Tibial nerve (tissue), 4 donors: ENCODE results near the gene DRAM1. TPM values are rescaled to one million over a fixed set of nuclear protein-coding genes. Genes with fewer than 3 reads are reported as not detected.
"Not testable (repeated sequence)": the region's sequence is repeated elsewhere in the genome, so short reads cannot be mapped to it uniquely, and the experiment has no call there.

ENCODE experiments used
- DNase-seq, 2 donors: peaks; one replicate each; pipeline ENCODE4 v3.0.0-alpha.2; 2019; ENCODE audit warnings: low spot score in 2 of 2
- H3K27ac ChIP-seq, 4 donors: fragments of 200-600 bp; sonication (generic) in 3 of 4; one replicate each; pipeline ENCODE4 v1.5.1; 2017 to 2019; ENCODE audit warnings: mild to moderate bottlenecking in 1 of 4
- H3K27me3 ChIP-seq, 2 donors: fragments of 200-600 bp; sonication (generic) in 1 of 2; one replicate each; pipeline versions ENCODE4 v1.5.1 to v1.6.0; 2017 to 2019
- H3K36me3 ChIP-seq, 3 donors: fragments of 200-600 bp; sonication (generic); one replicate each; pipeline ENCODE4 v1.5.1; 2018 to 2019
- H3K4me1 ChIP-seq, 4 donors: fragments of 200-600 bp; sonication (generic) in 3 of 4; one replicate each; pipeline ENCODE4 v1.5.1; 2017 to 2019
- H3K4me3 ChIP-seq, 4 donors: fragments of 200-600 bp; sonication (generic) in 3 of 4; one replicate each; pipeline ENCODE4 v1.5.1; 2017 to 2019; ENCODE audit warnings: mild to moderate bottlenecking in 1 of 4, moderate library complexity in 1 of 4
- H3K9me3 ChIP-seq, 4 donors: fragments of 200-600 bp; sonication (generic) in 3 of 4; one replicate each; pipeline ENCODE4 v1.5.1; 2017 to 2019
- EP300 ChIP-seq, 2 donors: sonication (generic); formaldehyde crosslinking; IDR thresholded peaks; one replicate each; pipeline ENCODE4 v1.6.1; 2017; ENCODE audit warnings: antibody characterized with exemption in 2 of 2, mild to moderate bottlenecking in 1 of 2
- POLR2A ChIP-seq, 2 donors: fragments of 450-650 bp; IDR thresholded peaks; one replicate each; pipeline ENCODE4 v1.6.1; 2017; ENCODE audit warnings: antibody characterized with exemption in 2 of 2, mild to moderate bottlenecking in 2 of 2, moderate library complexity in 2 of 2
- WGBS, 2 donors: methylation state at CpG; one replicate each; pipeline ENCODE4 v1.1.5; 2018; 5-methylcytosine and 5-hydroxymethylcytosine counted together
- total RNA-seq, 4 donors: library from RNA; depleted of rRNA; stranded (reverse); fragments of >200 nt; gene quantifications; one replicate each; pipeline ENCODE4 v1.1.0, GENCODE V29; 2016
- TF ChIP-seq, protein P1 (sequence below), 5 experiments: fragments of 200-600 bp in 3 of 5; fragments of 450-650 bp in 2 of 5; sonication (generic) in 3 of 5; IDR thresholded peaks; one replicate each; pipeline ENCODE4 v1.5.1; 2016 to 2019; ENCODE audit warnings: antibody characterized with exemption in 5 of 5, mild to moderate bottlenecking in 3 of 5, moderate library complexity in 2 of 5

The DRAM1 gene
- total RNA-seq, 4 donors from 2014 or later = 14.4 to 23.1 (median 17.8) TPM

DNA sequence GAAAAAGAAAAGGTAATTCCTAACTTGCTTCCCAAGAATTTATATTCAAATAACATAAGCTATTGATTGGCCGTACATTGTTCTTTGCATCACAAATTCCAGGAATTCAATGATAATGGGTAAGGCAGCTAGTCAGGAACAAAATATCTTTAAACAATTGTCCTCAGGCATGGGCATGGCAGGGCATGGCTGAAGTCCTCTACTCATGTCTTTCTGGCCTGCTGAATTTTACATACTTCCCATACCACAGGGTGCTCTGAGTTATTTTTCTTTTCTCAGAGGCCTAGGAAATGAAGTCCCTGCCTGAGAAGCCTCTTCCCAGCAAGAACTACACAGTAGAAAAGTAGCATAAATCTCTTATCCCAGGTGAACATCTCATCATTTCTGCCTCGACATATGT lies 15.1 kb upstream of the DRAM1 start:
- Histone ChIP-seq H3K36me3 (no peaks in the 10 kb centered on the region), H3K4me3 (no peak overlapping the region), H3K27ac (no peak overlapping the region), H3K9me3 (peaks cover 0 to 4% (median 0%) of the 10 kb centered on the region in 4 donors), H3K27me3 (no peaks in the 10 kb centered on the region), H3K4me1 (peaks cover 0 to 9% (median 2%) of the 10 kb centered on the region in 4 donors)
- TF ChIP-seq EP300 (IDR thresholded peaks at IDR 0.05) (no peak), POLR2A (IDR thresholded peaks at IDR 0.05) (no peak)
- TF ChIP-seq, protein P1, sequence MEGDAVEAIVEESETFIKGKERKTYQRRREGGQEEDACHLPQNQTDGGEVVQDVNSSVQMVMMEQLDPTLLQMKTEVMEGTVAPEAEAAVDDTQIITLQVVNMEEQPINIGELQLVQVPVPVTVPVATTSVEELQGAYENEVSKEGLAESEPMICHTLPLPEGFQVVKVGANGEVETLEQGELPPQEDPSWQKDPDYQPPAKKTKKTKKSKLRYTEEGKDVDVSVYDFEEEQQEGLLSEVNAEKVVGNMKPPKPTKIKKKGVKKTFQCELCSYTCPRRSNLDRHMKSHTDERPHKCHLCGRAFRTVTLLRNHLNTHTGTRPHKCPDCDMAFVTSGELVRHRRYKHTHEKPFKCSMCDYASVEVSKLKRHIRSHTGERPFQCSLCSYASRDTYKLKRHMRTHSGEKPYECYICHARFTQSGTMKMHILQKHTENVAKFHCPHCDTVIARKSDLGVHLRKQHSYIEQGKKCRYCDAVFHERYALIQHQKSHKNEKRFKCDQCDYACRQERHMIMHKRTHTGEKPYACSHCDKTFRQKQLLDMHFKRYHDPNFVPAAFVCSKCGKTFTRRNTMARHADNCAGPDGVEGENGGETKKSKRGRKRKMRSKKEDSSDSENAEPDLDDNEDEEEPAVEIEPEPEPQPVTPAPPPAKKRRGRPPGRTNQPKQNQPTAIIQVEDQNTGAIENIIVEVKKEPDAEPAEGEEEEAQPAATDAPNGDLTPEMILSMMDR (IDR thresholded peaks at IDR 0.05) = no peak
- 86 to 91% methylated on average over 2 of the region's 2 CpGs for WGBS, 2 donors
- no peak for DNase-seq

- Histone ChIP-seq H3K9me3 (peaks cover 0 to 4% (median 0%) of the 10 kb centered on the region in 4 donors), H3K4me3 (no peak overlapping the region), H3K27ac (no peak overlapping the region), H3K27me3 (no peaks in the 10 kb centered on the region), H3K4me1 (peaks cover 0 to 9% (median 0%) of the 10 kb centered on the region in 4 donors), H3K36me3 (no peaks in the 10 kb centered on the region)
- no peak for DNase-seq
- TF ChIP-seq EP300 (IDR thresholded peaks at IDR 0.05) (no peak), POLR2A (IDR thresholded peaks at IDR 0.05) (no peak)
- TF ChIP-seq, protein P1 (IDR thresholded peaks at IDR 0.05) = no peak
Measured at GRCh38 chr12:101863981-101864380, 13.4 kb upstream of the DRAM1 start.

DNA sequence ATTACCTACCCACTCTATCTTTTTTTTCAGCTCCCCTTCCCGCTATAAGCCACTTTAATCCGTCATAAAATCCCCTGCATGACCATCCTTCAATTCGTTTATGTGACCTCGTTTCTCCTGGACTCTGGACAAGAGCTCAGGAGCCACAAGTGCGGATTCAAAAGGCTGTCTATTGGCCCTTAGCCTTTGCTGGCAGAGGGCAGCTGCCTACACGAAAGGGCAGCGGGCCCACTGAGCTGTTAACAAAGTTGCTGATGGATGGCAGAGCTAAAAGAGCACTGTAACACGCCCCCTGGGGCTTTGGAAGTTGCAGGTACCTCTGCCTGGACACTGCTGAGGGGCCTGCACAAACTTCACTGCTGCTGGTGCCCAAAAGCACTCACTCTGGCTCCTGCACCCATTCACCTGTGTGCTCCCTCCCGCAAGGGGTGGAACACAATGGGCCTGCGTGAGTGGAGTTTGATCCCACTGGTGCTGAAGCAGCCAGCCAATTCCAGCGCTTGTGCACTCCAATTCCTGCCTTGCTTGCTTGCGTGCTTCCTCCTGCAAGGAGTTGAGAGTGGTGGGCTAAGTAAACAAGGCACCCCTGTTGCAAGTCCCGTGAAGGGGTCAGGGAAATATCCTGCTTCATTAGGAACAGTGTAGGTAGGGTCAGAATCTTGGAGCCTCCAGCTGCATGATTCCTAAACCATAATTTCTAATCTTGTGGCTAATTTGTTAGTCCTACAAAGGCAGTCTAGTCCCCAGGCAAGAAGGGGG lies 10.6 kb upstream of the DRAM1 start:
- TF ChIP-seq EP300 (IDR thresholded peaks at IDR 0.05) = no peak
- TF ChIP-seq, protein P1 (IDR thresholded peaks at IDR 0.05) = no peak
- TF ChIP-seq POLR2A (IDR thresholded peaks at IDR 0.05) = no peak
- 61 to 63% methylated on average over 12 to 13 of the region's 13 CpGs for WGBS, 2 donors
- H3K36me3 ChIP-seq = no peaks in the 10 kb centered on the region

GRCh38 chr12:101867619-101868018 lies 9.8 kb upstream of the DRAM1 start:
- not testable (repeated sequence) for H3K4me1 ChIP-seq, H3K4me3 ChIP-seq, DNase-seq, H3K27me3 ChIP-seq, H3K36me3 ChIP-seq, H3K27ac ChIP-seq, H3K9me3 ChIP-seq
- WGBS, 2 donors = 93 to 95% methylated on average over 3 of the region's 3 CpGs

More for the DNA sequence above, 10.6 kb upstream of the DRAM1 start:
- Histone ChIP-seq H3K27me3 (no peaks in the 10 kb centered on the region), H3K4me1 (no peaks in the 10 kb centered on the region), H3K4me3 (no peak overlapping the region), H3K27ac (no peak overlapping the region), H3K9me3 (peaks cover 0 to 4% (median 0%) of the 10 kb centered on the region in 4 donors)
- no peak for DNase-seq

GRCh38 chr12:101870925-101871324 lies 6.5 kb upstream of the DRAM1 start:
- H3K36me3 ChIP-seq = no peaks in the 10 kb centered on the region
- no peak overlapping the region for H3K4me3 ChIP-seq
- no peaks in the 10 kb centered on the region for H3K9me3 ChIP-seq
- 66 to 80% methylated on average over 1 of the region's 1 CpG for WGBS, 2 donors
- DNase-seq = no peak
- no peak for TF ChIP-seq POLR2A (IDR thresholded peaks at IDR 0.05)
- TF ChIP-seq, protein P1 (IDR thresholded peaks at IDR 0.05) = no peak
- no peak for TF ChIP-seq EP300 (IDR thresholded peaks at IDR 0.05)
- H3K4me1 ChIP-seq = peaks cover 0 to 8% (median 0%) of the 10 kb centered on the region in 4 donors
- no peaks in the 10 kb centered on the region for H3K27me3 ChIP-seq
- no peak overlapping the region for H3K27ac ChIP-seq
